ENCODE measurements around the gene EIF2B2. TPM values are rescaled to one million over a fixed set of nuclear protein-coding genes. Genes with fewer than 3 reads are reported as not detected.

EIF2B2 gene
- total and polyA plus RNA-seq, 2 of the 13 experiments (the other 11 are each of a cell fraction or from before 2014, with no cell fraction given), result 54.4 to 78.6 TPM

GRCh38 chr14:75050852-75051555 lies 48.3 kb downstream of the EIF2B2 start, which contains the start of gene MLH3 (continued):
- TF ChIP-seq SMAD9 (CRISPR knock-in tag; IDR thresholded peaks at IDR 0.05) (no peak), CSRNP1 (CRISPR knock-in tag; IDR thresholded peaks at IDR 0.05) (peak; percentile 58; the same call in 1 of the 2 replicates), ELF1 (CRISPR knock-in tag; IDR thresholded peaks at IDR 0.05) (no peak), TAF15 (IDR thresholded peaks at IDR 0.05; ENCODE audit: low read depth, low read length, poor library complexity, severe bottlenecking) (no peak), ADNP (CRISPR knock-in tag; IDR thresholded peaks at IDR 0.05) (no peak), HNF4A (CRISPR knock-in tag; IDR thresholded peaks at IDR 0.05) (0 out of 2 replicates have a peak, but pooled peaks have one; percentile 9), BCL3 (CRISPR knock-in tag; IDR thresholded peaks at IDR 0.05) (peak; percentile 85; the same call in 1 of the 2 replicates), SMAD1 (CRISPR knock-in tag; IDR thresholded peaks at IDR 0.05; ENCODE audit: borderline replicate concordance, low read depth) (0 out of 2 replicates have a peak, but pooled peaks have one; percentile 69), ZMYM2 (CRISPR knock-in tag; IDR thresholded peaks at IDR 0.05) (peak; percentile 42; the same call in 1 of the 2 replicates), IRF2 (CRISPR knock-in tag; IDR thresholded peaks at IDR 0.05) (0 out of 2 replicates have a peak, but pooled peaks have one; percentile 24), ZMYM3 (CRISPR knock-in tag; IDR thresholded peaks at IDR 0.05) (no peak), ZNF484 (CRISPR knock-in tag; IDR thresholded peaks at IDR 0.05; ENCODE audit: borderline replicate concordance, low read depth) (no peak), KLF13 (CRISPR knock-in tag; IDR thresholded peaks at IDR 0.05) (no peak), ARNTL (CRISPR knock-in tag; IDR thresholded peaks at IDR 0.05) (no peak), PHF20 (CRISPR knock-in tag; IDR thresholded peaks at IDR 0.05) (peak; percentile 47; the same call in 1 of the 2 replicates), ZBTB44 (CRISPR knock-in tag; IDR thresholded peaks at IDR 0.05) (no peak), ZBTB4 (CRISPR knock-in tag; IDR thresholded peaks at IDR 0.05; ENCODE audit: borderline replicate concordance) (no peak), TSC22D2 (CRISPR knock-in tag; IDR thresholded peaks at IDR 0.05; ENCODE audit: borderline replicate concordance) (no peak), ZSCAN30 (CRISPR knock-in tag; IDR thresholded peaks at IDR 0.05) (no peak), FOSL2 (CRISPR knock-in tag; IDR thresholded peaks at IDR 0.05) (no peak), GATAD2A (CRISPR knock-in tag; IDR thresholded peaks at IDR 0.05) (no peak), MED1 (CRISPR knock-in tag; IDR thresholded peaks at IDR 0.05) (peak; percentile 43), ZBTB38 (CRISPR knock-in tag; IDR thresholded peaks at IDR 0.05) (peak; percentile 9; the same call in 1 of the 2 replicates)

Data from HepG2 (cell line).